IMR-90 (cell line): ENCODE data around the gene CEP68. TPM values are rescaled to one million over a fixed set of nuclear protein-coding genes. Genes with fewer than 3 reads are reported as not detected.

Source experiments
- ATAC-seq: fragments of 200-7000 bp; cut with Tn5 transposase; 2 replicates; pipeline ENCODE4 v1.9.1; 2020; ENCODE audit warnings: low read depth, mild to moderate bottlenecking, moderate library complexity
- BruUV-seq: library from RNA; stranded (reverse); fragments of 400-500 nt; replicated peaks from 2 replicates; lab custom pipeline; 2021; lab: Mats Ljungman, UMichigan
- CTCF ChIA-PET: fragments of 300-600 bp; formaldehyde crosslinking; extraction: SDS; loops from one replicate; lab custom pipeline; 2021; ENCODE audit warnings: antibody characterized with exemption; lab: Yijun Ruan, JAX
- POLR2A ChIA-PET: fragments of 300-600 bp; sonication (Branson Sonifier 250); formaldehyde crosslinking; loops from one replicate; lab custom pipeline; 2022; ENCODE audit warnings: antibody characterized with exemption; ENCODE audit not compliant: unreplicated experiment; lab: Charles Lee
- DNase-seq: peaks from one replicate; pipeline ENCODE4 v3.0.0; 2013
- H2AFZ ChIP-seq: replicated peaks from 2 replicates; pipeline ENCODE3; 2013; ENCODE audit warnings: low read length, mild to moderate bottlenecking; ENCODE audit not compliant: poor library complexity
- H2AK5ac ChIP-seq: 2 replicates; pipeline ENCODE4 v1.6.1; 2013; ENCODE audit warnings: low read depth, low read length, inconsistent platforms
- H2AK9ac ChIP-seq: replicated peaks from 2 replicates; pipeline ENCODE3; 2013; ENCODE audit warnings: mild to moderate bottlenecking, low read depth, low read length, moderate library complexity; ENCODE audit not compliant: poor library complexity
- H2BK120ac ChIP-seq: 2 replicates; pipeline ENCODE4 v1.6.1; 2013; ENCODE audit warnings: low read depth, low read length, inconsistent platforms
- H2BK15ac ChIP-seq: 3 replicates; pipeline ENCODE4 v1.6.1; 2013; ENCODE audit warnings: low read depth, low read length, inconsistent platforms
- H2BK20ac ChIP-seq: 2 replicates; pipeline ENCODE4 v1.6.1; 2013; ENCODE audit warnings: low read depth, mild to moderate bottlenecking, inconsistent platforms, low read length, moderate library complexity
- H2BK5ac ChIP-seq: 2 replicates; pipeline ENCODE4 v1.6.1; 2013; ENCODE audit warnings: mild to moderate bottlenecking, low read depth, low read length, inconsistent platforms; ENCODE audit not compliant: poor library complexity, severe bottlenecking
- H3K14ac ChIP-seq: replicated peaks from 2 replicates; pipeline ENCODE4 v1.6.1; 2013; ENCODE audit warnings: low read depth, low read length, inconsistent platforms
- H3K18ac ChIP-seq: 2 replicates; pipeline ENCODE4 v1.6.1; 2013; ENCODE audit warnings: low read depth, low read length, control low read depth
- H3K23ac ChIP-seq: 2 replicates; pipeline ENCODE4 v1.6.1; 2013; ENCODE audit warnings: low read depth, low read length, inconsistent platforms
- H3K27ac ChIP-seq: 2 replicates; pipeline ENCODE4 v1.5.1; 2013; ENCODE audit warnings: mild to moderate bottlenecking, control low read depth, low read length; ENCODE audit not compliant: insufficient read depth
- H3K27me3 ChIP-seq: 2 replicates; pipeline ENCODE4 v1.6.1; 2013; ENCODE audit warnings: low read length; ENCODE audit not compliant: control insufficient read depth, insufficient read depth
- H3K36me3 ChIP-seq: 2 replicates; pipeline ENCODE4 v1.6.1; 2013; ENCODE audit warnings: low read length, mixed read lengths; ENCODE audit not compliant: control insufficient read depth, insufficient read depth
- H3K4ac ChIP-seq: 2 replicates; pipeline ENCODE4 v1.6.1; 2013; ENCODE audit warnings: low read depth, low read length, inconsistent platforms
- H3K4me1 ChIP-seq: 2 replicates; pipeline ENCODE4 v1.6.1; 2013; ENCODE audit warnings: low read length, mixed read lengths; ENCODE audit not compliant: control insufficient read depth, insufficient read depth
- H3K4me2 ChIP-seq: 2 replicates; pipeline ENCODE4 v1.6.1; 2013; ENCODE audit warnings: low read depth, mild to moderate bottlenecking, control low read depth, low read length, moderate library complexity
- H3K4me3 ChIP-seq: 2 replicates; pipeline ENCODE4 v1.5.1; 2013; ENCODE audit warnings: low read depth, mild to moderate bottlenecking, control low read depth, low read length, moderate library complexity; ENCODE audit not compliant: insufficient read depth
- H3K56ac ChIP-seq: 2 replicates; pipeline ENCODE4 v1.6.1; 2013; ENCODE audit warnings: low read length, inconsistent platforms; ENCODE audit not compliant: insufficient read depth; ENCODE audit errors: extremely low read depth
- H3K79me1 ChIP-seq, 2 experiments: 2 replicates each; pipeline ENCODE4 v1.6.1; 2013; ENCODE audit warnings: low read length in 2 of 2, inconsistent platforms in 1 of 2, low read depth in 1 of 2
- H3K9ac ChIP-seq: 2 replicates; pipeline ENCODE4 v1.6.1; 2013; ENCODE audit warnings: low read depth, low read length, control low read depth
- H3K9me1 ChIP-seq: 2 replicates; pipeline ENCODE4 v1.6.1; 2013; ENCODE audit warnings: low read length, inconsistent platforms; ENCODE audit not compliant: insufficient read depth
- H3K9me3 ChIP-seq: 2 replicates; pipeline ENCODE4 v1.6.1; 2013; ENCODE audit warnings: low read length; ENCODE audit not compliant: control insufficient read depth, insufficient read depth
- H4K20me1 ChIP-seq: 2 replicates; pipeline ENCODE4 v1.6.1; 2013; ENCODE audit warnings: low read length, inconsistent platforms; ENCODE audit not compliant: insufficient read depth
- H4K5ac ChIP-seq: 2 replicates; pipeline ENCODE4 v1.6.1; 2013; ENCODE audit warnings: mild to moderate bottlenecking, low read depth, low read length, control low read depth
- H4K8ac ChIP-seq, 2 experiments: 2 replicates each; pipeline ENCODE4 v1.6.1; 2013; ENCODE audit warnings: low read depth in 2 of 2, low read length in 2 of 2, control low read depth in 1 of 2, inconsistent platforms in 1 of 2
- H4K91ac ChIP-seq: 2 replicates; pipeline ENCODE4 v1.6.1; 2013; ENCODE audit warnings: low read depth, low read length, inconsistent platforms; ENCODE audit not compliant: insufficient read depth
- CEBPB ChIP-seq: IDR thresholded peaks from 2 replicates; pipeline ENCODE4 v1.6.1; 2012; ENCODE audit warnings: low read depth, low read length, improper control_type of control experiment
- FOS ChIP-seq: fragments of 150-350 bp; IDR thresholded peaks from 2 replicates; pipeline ENCODE4 v1.6.1; 2016; ENCODE audit warnings: low read depth, low read length
- MXI1 ChIP-seq: IDR thresholded peaks from 2 replicates; pipeline ENCODE4 v1.6.1; 2012; ENCODE audit warnings: low read depth, mild to moderate bottlenecking, low read length, moderate library complexity, borderline replicate concordance
- RAD21 ChIP-seq: IDR thresholded peaks from 2 replicates; pipeline ENCODE4 v1.6.1; 2012; ENCODE audit warnings: low read length, improper control_type of control experiment
- RFX5 ChIP-seq: IDR thresholded peaks from 2 replicates; pipeline ENCODE4 v1.8.0; 2012; ENCODE audit warnings: low read depth, mild to moderate bottlenecking, low read length, moderate library complexity
- WGBS, 2 experiments: methylation state at CpG; one replicate each; pipeline versions ENCODE4 v1.1.5 to v1.1.7; 2013; ENCODE audit warnings: missing lambda C conversion rate in 2 of 2; ENCODE audit not compliant: insufficient read length in 1 of 2; ENCODE audit errors: extremely low coverage in 2 of 2; 5-methylcytosine and 5-hydroxymethylcytosine counted together
- dilution Hi-C: fragments of 300-500 bp; cut with HindIII; formaldehyde crosslinking; loops from one replicate; pipeline ENCODE4 v1.14.3; 2018; ENCODE audit warnings: low sequenced_read_pairs; ENCODE audit not compliant: unreplicated experiment
- in situ Hi-C: fragments of 300-500 bp; cut with MboI; formaldehyde crosslinking; loops from 3 replicates; pipeline ENCODE4 v1.14.3; 2019; ENCODE audit warnings: low sequenced_read_pairs, inconsistent platforms, mixed read lengths
- intact Hi-C: fragments of 100-400 bp; cut with micrococcal nuclease; formaldehyde crosslinking; loops from 2 replicates; pipeline ENCODE4 v1.10.0; 2022
- polyA plus RNA-seq, 3 experiments: library from polyadenylated mRNA; depleted of rRNA; stranded (reverse); fragments of >200 nt; gene quantifications; 2 replicates each; pipeline ENCODE4 v1.2.3, GENCODE V29; 2012; ENCODE audit warnings: low replicate concordance in 1 of 3
- total RNA-seq: library from RNA; depleted of rRNA; stranded (reverse); fragments of >200 nt; gene quantifications from 2 replicates; pipeline ENCODE4 v1.2.3, GENCODE V29; 2012

The CEP68 gene
- total and polyA plus RNA-seq, 2 of the 4 experiments (the other 2 are of a cell fraction) = 5.5 to 5.6 TPM

- H2AK9ac ChIP-seq = no peak overlapping the region
- no peak for DNase-seq
- no TSS peak for BruUV-seq
- H3K79me1 ChIP-seq = peaks cover 19 to 65% of the 10 kb centered on the region in 2 experiments
- in situ Hi-C loops = loop anchor here (25.0 kb wide), 1 partner anchor 503 kb away; no protein-coding TSS in a partner anchor
- peaks cover 9% of the 10 kb centered on the region for H3K4me1 ChIP-seq
- H3K18ac ChIP-seq = no peak overlapping the region
- CTCF ChIA-PET = interaction anchor here (1.4 kb wide), 1 partner anchor 128 kb away, joined by 4 read pairs; no protein-coding TSS in a partner anchor
- dilution Hi-C loops = no loop called here
- no peak overlapping the region for H3K23ac ChIP-seq
- no peak overlapping the region for H2AFZ ChIP-seq
- no CpG with 5 or more reads among the region's 1 CpG for WGBS, 2 experiments
- no peak overlapping the region for H3K27ac ChIP-seq
- no peak for TF ChIP-seq CEBPB
- no peak for TF ChIP-seq RFX5
- TF ChIP-seq RAD21 = no peak
- no peak for TF ChIP-seq MXI1
- TF ChIP-seq FOS = no peak
- no peak overlapping the region for H4K5ac ChIP-seq
- H3K36me3 ChIP-seq = peaks cover 2% of the 10 kb centered on the region; the same call in 1 of the 2 replicates
- no peak overlapping the region for H3K4me2 ChIP-seq
- H2BK20ac ChIP-seq = no peak overlapping the region
- peaks cover 8% of the 10 kb centered on the region for H3K9me1 ChIP-seq
- H3K4me3 ChIP-seq = no peak overlapping the region
- H3K14ac ChIP-seq = no peak overlapping the region
- H4K91ac ChIP-seq = no peak overlapping the region
- no peaks in the 10 kb centered on the region for H3K9me3 ChIP-seq
- no peak overlapping the region for H3K56ac ChIP-seq
- no peak overlapping the region for H3K4ac ChIP-seq
- H4K8ac ChIP-seq = no peak overlapping the region
- H4K20me1 ChIP-seq = peaks cover 18% of the 10 kb centered on the region
- no peak overlapping the region for H2BK5ac ChIP-seq
- H3K27me3 ChIP-seq = no peaks in the 10 kb centered on the region
- no peak overlapping the region for H2BK120ac ChIP-seq
- H2AK5ac ChIP-seq = no peak overlapping the region
- ATAC-seq = no peak
- intact Hi-C loops = no loop called here
- POLR2A ChIA-PET = no interaction called here
- H2BK15ac ChIP-seq = no peak overlapping the region
- no peak overlapping the region for H3K9ac ChIP-seq
Measured at GRCh38 chr2:65059071-65059470, 2.9 kb downstream of the CEP68 start.
